Fibroblast of skin of abdomen (primary cell): ENCODE measurements around the gene IRX2.
A peak's percentile ranks its signal among the peaks of the same experiment; 100 is the strongest.

Experiments
- DNase-seq: peaks from one replicate; pipeline ENCODE4 v3.0.0-alpha.2; 2013

IRX2 gene

GRCh38 chr5:2740051-2740875, 11.2 kb downstream of the IRX2 start:
- DNase-seq = peak; percentile 24

- DNase-seq = peak; percentile 52
These were observed 12.0 kb downstream of the IRX2 start for GRCh38 chr5:2739360-2740050.

DNA sequence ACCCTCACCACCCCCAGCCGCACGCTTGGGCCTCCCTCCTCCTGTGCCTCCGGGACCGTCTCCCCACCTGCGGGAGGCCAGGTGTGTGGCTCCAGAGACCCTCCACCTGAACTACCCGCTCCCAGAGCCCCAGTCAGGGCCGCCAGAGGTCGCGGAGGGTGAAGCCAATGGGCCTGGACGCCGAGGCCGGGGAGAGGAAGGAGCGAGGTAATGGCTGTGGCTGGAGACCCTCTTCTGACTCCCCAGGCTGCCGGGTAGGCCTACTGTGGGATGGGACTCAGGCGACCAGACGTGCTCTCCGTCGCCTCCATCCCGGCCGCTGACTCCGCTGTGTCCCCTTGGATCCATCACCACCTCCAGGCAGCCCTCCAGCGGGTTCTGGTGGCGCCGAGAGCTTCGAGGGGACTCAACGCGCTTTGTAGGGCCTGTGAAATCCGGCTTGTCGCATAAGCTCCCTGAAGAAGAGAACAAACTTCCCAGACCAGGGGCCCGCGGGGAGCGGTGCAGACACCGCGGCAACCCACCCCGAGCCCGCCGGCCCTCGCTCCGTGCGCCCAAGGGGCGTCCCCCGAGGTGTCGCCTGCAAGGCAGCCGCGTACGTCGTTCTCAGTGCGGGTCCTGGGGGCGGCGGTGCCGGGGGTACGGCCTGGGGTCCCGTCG, 12.6 kb downstream of the IRX2 start:
- DNase-seq = no peak

- DNase-seq = no peak
These were observed 13.2 kb downstream of the IRX2 start for GRCh38 chr5:2738156-2738699.

GRCh38 chr5:2737273-2738155, 14.0 kb downstream of the IRX2 start:
- DNase-seq = no peak

DNA sequence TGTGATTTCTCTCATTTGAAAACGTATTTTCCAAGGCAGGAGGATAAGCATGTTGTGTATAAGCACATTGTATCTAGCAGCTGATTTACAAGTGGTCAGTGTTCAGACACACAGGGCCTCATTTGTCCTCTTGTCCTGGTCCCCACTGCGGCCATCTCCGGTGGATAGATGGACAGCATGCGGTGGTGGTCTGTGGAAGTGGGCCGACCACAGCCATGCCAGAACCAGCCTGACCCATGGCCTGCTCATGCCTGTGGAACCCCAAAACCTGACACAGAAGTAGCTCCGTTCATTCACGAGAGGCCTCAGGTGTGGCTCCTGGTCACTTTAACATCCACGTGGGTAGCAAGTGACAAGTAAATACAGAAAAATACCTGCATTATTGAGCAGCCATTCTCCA, 14.6 kb downstream of the IRX2 start:
- no peak for DNase-seq

- no peak for DNase-seq
These were observed 15.5 kb downstream of the IRX2 start for GRCh38 chr5:2735996-2736395.

- DNase-seq = no peak
These were observed 18.6 kb downstream of the IRX2 start for GRCh38 chr5:2732850-2733249.

DNA sequence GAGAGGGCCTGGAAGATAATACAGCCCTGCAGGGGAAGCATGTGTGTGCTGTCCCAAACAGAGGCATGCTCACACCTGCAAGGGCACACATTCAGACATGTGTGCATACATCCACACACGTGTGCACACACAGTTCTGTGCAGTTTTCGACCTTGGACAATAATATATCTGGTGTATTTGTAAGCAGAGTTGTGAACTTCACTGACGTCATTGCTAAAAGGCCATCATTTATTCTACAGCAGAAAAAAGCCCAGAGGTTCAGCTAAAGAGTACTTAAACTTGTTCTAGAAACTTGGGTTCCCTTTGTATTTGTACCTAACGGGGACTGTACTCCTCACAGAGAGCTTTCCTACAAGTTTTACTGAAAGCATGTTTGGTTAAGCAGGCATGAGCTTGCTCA, 19.5 kb downstream of the IRX2 start:
- DNase-seq = no peak

- DNase-seq = no peak
These were observed 22.3 kb downstream of the IRX2 start for GRCh38 chr5:2729189-2729588.

DNA sequence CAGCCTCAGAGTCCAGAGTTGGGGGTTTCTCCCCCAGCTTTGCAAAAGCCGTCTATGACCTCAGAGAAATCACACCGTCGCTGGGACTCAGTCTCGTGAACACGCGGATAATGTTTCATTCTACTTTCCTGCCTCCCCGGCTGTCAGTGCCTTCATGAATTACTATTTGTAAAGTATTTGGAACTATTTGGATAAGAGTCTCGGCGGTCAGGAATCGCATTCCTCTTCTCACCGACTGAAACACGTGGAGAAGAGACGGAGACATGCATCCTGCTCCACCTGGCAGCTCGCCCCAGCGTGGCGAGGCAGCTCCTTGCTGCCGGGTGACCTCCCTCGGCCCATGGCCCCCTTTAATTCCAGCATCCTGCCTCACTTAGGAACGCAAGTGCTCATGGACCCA, 23.9 kb downstream of the IRX2 start:
- peak; percentile 48 for DNase-seq

DNA sequence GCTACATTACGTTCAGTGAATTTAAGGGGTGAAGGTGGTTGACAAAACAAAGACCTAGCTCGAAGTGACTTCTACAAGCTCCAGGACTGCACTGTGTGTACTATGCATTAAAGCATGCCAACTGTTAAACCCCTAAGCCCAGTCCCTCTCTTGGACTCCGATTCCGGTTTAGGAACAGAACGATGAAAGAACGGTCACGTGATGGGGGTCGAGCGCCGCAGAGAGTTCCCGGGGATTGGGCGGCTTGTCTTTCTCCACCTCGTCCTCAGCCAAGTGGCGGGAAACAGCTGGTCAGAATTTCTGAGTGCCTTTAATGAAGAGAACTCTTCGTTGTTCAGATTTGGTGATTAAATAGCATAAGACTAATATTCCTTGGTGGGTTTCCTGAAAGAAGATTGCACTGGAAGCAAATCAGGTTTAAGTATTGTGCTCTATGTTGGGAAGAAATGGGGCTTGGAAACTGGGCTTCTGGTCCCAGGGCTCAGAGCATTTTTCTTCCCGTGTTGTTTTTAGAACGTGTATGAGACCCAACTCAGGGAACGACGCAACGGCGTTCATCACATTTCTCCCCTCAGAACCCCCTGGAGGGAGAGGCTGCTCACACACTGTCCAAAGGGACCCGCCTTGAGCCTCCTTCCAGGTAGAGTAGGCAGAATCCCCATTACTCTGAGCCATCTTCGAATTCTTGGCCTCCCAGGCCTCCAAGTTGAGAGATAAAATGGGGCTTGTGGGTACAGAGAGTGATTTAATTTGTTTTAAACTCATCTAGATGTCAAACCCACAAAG, 25.3 kb downstream of the IRX2 start:
- DNase-seq = no peak

DNA sequence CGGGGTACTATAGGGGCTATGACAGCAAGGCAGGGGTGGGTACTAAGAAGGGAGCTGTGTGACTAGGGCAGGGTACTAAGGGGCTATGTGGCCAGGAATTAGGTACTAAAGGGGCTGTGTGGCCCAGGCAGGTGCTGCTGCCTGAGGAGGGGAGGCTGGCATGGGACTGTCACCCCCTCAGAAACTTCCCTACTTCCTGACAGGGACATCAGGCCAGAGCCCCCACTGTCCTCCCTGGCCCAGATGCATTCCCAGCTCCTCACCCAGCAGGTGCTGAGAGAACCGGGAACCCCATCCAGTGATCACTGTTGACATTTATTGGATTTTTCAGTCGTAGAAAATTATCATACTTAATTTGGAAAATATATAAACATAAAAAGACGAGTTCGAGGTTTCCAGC, 26.6 kb downstream of the IRX2 start:
- DNase-seq = no peak

DNA sequence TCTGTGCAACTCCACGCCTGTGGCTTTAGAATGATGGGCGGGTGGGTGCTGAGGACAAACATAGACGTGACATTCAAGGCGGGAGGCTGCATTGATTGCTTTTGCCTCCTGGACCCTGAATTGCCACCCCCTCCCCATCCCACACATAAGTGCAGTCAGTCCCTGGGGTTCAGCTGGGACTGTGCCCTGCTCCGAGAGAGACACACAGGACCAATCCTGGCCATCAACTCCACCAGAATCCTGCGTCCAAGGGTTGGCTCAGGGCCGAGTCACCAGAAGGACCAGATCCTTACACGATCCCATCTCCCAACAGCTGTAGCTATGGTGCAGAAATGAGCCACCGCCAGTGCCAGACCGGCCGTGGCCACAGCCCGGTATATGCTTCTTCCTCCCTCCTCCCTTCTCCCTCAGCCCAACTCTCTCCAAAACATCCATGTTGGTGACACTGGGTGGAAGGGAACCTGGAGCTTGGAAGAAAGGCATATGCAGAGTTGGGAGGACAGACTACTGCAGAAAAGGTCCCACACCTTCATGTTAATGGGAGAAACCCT, 27.4 kb downstream of the IRX2 start:
- no peak for DNase-seq

DNA sequence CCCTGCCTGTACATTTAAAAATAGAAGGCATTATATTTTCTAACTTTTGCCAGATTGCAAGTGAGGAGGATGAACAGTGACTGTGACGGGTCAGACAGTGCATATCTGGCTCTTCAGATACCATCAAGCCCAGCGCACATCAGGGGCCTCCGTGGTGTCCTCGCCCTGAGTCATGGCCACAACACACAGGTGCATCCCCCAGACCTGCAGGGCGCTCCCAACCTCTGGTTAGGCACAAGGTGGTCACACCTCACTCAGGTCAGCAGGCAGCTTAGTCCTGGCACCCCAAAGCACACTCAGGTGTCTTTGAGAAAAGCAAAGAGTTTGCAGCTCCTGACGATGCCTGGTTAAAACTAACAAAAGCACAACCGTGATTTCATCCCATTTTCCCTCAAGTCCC, 28.6 kb downstream of the IRX2 start:
- no peak for DNase-seq

DNA sequence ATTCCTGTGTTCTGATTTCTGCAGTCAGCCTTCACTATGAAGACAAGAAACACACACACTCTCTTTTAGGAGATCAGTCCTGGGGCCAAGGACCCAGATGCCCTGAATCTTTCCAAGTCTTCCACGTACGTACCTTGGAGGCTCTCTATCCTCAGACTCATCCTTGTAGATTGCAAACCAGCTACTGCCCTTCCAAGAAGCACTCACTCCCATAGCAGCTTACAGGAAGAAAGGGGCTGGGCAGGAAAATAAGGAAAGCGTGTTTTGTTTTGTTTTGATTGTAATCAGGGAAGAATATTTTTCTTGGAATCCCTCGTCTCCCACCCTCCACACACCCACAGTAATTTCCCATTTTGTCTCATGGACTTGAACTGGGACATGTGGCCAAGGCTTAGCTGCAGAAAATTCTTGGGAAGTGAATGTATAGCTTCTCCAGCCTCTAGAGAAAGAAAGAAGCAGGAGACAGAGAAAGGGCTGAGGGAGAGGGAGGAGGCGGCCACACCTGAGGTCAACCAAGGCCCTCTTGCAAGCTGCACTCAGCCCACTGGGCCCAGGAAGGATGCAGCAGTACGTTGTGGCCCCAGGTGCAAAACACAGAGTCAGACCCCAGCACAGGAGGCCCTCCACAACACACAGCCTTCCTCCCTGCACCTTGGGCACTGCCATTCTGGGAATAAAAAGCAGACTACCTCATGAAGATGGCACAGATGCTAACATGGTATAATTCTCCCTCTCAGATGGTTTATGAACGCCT, 29.9 kb downstream of the IRX2 start:
- no peak for DNase-seq

DNA sequence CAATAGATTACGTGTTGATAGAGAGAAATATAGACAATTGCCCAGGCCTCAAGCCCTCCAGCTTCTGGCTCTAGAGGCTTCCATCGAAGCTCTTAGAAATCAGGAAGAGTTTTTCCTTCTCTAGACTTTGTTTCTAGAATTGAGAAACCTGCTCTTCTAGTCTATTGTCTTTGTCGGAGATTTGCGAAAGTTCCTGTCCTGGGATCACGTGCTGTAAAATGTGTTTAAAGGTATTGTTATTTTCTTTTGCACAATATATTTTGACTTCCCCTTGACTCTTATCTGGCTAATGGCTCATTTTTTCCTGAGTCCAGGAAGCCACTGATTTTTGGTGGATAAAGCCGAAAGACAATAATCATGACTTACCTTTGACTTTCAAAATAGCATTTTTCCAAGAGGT, 32.1 kb downstream of the IRX2 start:
- no peak for DNase-seq

DNA sequence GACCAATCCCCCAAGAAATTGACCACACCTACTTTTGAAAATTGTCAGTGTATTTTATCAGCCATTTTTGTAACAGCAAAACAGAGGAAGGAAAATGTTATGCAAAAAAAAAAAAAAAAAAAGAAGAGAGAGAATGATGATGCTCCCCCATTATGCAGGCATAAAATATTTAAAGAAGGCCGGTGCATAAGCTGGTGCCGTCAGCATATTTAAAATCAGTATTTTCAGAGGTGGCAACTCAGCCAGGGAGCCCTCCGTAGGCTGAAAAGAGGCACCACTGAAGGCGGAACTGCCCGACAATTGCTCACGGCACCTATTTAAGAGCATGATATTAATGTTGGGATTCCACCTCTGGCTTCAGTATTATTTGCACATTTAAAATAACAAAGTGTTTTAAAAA, 33.4 kb downstream of the IRX2 start:
- no peak for DNase-seq

DNA sequence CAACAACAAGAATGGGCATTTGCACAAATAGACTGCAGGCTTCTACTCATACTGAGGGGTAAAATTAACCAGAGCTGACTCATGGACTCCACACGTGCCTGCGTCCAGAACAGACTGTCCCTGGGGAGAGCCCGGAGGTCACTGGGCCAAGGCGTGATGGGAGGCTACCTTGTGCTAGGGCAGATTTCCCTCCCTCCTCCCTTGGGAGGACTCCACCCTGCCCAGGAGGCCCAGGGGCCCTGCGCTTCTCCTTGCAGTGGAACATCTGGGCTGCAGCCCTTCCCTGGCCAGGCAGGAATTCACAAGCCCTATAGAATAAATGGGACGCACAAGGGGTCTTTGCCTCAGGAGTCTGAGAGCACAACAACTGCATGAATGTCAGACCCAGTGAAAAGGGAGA, 35.6 kb downstream of the IRX2 start:
- DNase-seq = no peak

- no peak for DNase-seq
These were observed 36.7 kb downstream of the IRX2 start for GRCh38 chr5:2714805-2715204.

- no peak for DNase-seq
These were observed 37.5 kb downstream of the IRX2 start for GRCh38 chr5:2714026-2714425.
